ENCODE measurements around the gene MUC6.

GRCh38 chr11:1002406-1002984 lies 34.0 kb downstream of the MUC6 start:
- TF ChIP-seq CTCF (IDR thresholded peaks at IDR 0.05), result no peak
- TF ChIP-seq POLR2A (IDR thresholded peaks at IDR 0.05), result no peak

Measured in uterus (tissue), 2 donors.